HTR-8/SVneo (cell line): ENCODE measurements around the gene CDK6.
"Not testable (repeated sequence)": the region's sequence is repeated elsewhere in the genome, so short reads cannot be mapped to it uniquely, and the experiment has no call there.

Experiments used
- DNase-seq: peaks from one replicate; pipeline ENCODE4 v3.0.0; 2011; ENCODE audit warnings: low spot score, mixed read lengths; ENCODE audit not compliant: insufficient read length
- FAIRE-seq: peaks from 2 replicates; lab custom pipeline; 2011; peaks lifted over from hg19 to GRCh38; lab: Jason Lieb, UNC

The CDK6 gene

DNA sequence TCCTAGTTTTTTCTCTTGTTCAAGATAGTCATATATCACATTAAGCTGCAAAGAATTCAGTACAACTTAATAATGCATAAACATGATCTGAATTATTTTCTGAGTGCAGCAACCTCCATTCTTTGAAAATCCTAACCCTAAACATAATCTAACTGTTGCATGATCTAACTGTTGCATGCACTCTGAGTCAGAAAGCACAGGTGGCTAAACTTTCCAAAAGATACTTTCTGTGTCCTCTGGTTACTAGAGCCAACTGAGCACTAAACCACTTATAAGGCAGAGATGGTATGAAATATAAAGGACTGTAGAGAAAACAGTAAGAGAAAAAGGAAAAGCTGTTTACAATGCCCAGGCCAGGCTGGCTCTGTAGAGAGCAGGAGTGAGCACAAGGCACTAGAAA, 223.2 kb downstream of the CDK6 start:
- DNase-seq (no peak), FAIRE-seq (no peak)

DNA sequence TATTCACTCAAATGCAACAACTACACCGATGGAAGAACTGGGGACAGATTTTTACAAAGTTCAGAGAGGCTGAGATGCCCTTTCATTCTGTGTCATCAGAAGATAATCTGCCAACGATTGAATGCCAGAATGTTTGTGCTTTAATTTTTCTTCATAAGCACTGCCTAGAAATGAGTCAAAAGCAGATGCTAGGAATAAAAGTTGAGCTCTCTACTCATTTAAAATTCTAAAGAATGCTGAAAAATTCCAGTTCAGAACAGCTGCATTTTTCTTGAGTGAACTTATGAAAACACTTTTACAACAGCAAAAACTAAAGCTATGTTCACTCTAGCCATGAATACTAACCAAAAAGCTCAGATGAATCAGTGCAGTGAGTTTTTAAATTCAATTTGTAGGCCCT, 223.9 kb downstream of the CDK6 start:
- DNase-seq (no peak), FAIRE-seq (no peak)

DNA sequence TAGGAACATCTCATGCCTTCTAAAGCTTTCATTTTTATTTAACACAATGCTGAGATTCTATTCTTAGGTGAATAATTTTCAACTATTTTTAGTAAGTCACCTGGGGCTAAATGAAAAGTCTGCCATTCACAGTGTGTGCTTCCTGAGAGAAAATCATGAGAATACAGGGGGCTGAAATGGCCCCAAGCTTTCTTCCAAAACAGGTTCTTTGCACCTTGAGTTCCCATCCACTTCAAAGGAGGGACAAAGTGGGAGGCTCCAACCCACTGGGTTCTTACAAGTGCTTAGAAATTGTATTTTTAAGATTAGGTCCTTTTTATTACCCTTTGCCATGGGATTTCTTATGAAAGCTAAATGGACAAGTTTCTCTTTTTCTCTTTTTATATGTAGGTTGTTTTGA, 224.6 kb downstream of the CDK6 start:
- FAIRE-seq (no peak), DNase-seq (no peak)

DNA sequence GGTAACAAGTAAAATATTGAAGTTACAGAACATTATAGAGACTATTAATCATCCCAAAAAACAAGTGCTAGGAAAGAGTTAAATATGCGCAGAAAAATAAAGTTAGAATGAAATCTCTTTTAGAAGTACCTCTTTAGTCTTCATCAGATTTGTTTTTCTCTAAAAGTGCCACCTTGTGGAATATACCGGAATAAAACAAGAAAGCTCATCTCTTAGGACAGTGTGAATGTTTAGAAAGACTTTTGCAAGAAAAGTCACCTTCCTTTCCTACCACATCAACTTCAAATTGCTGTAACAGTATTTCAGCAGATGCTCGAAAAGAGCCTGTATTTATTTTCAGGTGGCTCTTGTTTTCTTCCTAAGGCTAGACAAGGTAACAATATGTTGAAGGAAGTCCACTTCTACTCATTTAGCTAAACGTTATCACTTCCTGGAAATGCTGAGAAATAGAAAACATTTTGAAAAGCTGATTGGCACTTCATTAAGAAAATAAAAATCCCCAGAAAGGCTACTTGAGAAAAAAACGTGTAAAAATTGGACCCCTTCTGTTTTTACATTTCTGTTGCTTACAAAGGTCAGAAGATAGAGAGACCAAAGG, 226.4 kb downstream of the CDK6 start:
- FAIRE-seq (no peak), DNase-seq (no peak)

DNA sequence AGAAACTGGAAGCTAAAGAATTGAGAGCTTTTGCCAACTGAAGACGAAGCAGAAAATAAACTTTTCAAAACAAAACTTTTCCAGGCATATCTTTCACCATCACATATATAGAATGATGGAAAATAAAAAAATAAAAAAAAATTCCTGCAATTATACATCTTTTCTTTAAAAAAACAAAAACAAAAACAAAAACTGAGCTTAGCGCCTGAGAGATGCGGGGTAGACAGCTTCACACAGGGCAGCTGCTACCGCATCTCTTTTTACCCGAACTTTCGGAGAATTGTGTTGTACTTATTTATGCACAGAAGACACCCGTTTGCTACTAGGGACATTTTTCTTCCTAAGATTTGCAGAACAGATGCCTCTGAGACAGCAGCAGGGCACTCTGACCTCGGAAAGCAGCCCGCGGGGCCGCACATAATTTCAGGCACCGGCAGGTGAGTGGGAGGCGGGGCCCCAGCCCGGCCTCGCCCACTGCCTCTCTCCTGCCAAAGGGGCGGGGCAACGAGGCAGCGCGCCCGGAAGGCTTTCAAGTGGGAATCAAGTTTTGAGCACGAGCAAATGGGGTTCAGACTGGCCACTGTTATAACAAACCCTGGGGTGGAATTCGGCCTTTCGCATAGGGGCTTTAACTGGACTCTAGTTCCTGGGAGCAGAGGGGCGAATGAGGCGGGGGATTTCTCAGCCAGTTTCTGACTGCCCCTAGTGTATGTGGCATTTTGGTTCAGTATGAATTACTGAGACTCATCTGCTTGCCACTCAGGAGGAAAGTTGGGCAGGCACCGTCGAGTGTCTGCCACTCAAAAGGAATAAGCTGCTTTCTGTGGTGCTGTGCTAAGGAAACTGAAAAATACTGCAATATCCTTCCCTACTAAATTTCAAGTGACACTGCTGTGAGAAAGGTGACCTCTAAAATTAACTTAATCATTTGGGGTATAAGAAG, 227.7 kb downstream of the CDK6 start:
- FAIRE-seq, result no peak
- no peak for DNase-seq

DNA sequence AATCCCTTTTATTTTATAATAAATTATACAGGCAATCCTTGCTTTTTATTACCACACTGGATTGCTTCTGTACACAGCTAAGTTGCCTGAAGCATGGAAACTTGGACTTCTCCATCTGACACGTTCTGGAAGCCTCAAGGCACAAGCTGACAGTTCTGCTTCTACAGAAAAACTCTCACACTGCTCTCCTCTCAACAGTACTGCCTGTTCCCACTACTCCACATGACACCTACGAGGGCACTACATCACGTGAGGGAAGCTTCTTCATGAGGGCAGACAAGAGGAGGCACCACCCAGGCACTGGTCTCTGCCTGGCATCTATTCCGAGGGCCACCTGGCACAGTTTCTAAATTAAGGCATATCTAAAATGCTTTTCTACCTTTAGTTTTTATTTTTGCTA, 229.4 kb downstream of the CDK6 start:
- no peak for DNase-seq
- no peak for FAIRE-seq

DNA sequence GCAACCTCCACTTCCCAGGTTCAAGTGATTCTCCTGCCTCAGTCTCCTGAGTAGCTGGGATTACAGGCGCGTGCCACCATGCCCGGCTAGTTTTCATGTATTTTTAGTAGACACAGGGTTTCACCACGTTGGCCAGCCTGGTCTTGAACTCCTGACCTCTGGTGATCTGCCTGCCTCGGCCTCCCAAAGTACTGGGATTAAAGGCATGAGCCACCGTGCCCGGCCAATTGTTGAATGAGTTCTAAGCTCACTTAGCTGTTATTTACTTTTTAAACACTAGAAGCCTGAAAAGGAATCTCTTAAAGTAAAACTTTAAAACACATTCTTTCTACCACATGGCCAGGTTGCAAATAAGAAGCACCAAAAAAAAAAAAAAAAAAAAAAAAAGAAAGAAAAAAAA, 231.9 kb downstream of the CDK6 start:
- DNase-seq, FAIRE-seq: not testable (repeated sequence)

DNA sequence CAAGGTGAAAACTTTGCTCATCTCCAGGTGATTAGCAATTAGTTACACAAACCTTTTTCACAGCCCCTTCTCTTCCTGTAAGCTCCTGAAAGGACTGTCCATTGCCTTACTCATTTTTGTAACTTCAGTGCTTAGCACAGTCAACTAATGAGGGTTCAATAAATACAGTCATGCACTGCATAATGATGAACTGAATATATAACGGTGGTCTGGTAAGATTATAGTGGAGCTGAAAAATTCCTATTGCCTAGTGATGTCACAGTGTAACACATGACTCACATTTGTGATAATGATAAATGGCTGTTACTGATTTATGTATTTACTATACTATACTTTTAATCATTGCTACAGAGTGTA, 233.3 kb downstream of the CDK6 start:
- no peak for FAIRE-seq
- DNase-seq, result no peak

DNA sequence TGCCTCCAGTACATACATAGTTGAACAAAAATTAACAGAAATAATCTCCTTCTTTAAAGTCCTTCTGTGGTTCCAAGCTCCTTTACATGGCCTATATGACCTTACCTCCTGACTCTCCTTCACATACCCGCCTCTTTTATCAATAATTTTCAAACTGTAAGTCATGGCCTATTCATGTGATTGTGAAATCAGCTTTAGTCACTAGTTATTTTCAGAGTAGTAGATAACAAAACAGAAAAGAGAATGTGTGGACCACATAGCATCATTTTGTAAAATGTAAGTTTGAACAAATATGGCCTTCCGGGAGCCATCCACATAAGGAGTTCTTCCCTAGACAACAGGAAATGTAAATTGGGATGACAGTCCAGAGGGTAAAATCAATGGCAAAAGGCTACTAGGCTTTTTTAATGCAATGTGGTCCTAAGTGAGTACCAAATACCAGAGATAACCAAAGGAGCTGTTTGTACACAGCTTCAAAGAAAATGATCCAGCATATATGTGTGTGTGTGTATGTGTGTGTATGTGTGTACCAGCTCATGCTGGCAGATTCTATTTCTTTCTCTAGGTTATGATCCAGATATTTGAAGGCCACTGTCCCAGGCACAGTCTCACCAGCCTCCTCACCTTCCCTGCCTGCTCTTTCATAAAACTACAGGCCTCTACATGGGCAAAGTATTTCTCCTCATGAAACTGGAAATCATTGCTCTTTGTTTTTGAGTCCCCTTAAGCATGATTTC, 233.9 kb downstream of the CDK6 start:
- DNase-seq, result no peak
- FAIRE-seq, result no peak

DNA sequence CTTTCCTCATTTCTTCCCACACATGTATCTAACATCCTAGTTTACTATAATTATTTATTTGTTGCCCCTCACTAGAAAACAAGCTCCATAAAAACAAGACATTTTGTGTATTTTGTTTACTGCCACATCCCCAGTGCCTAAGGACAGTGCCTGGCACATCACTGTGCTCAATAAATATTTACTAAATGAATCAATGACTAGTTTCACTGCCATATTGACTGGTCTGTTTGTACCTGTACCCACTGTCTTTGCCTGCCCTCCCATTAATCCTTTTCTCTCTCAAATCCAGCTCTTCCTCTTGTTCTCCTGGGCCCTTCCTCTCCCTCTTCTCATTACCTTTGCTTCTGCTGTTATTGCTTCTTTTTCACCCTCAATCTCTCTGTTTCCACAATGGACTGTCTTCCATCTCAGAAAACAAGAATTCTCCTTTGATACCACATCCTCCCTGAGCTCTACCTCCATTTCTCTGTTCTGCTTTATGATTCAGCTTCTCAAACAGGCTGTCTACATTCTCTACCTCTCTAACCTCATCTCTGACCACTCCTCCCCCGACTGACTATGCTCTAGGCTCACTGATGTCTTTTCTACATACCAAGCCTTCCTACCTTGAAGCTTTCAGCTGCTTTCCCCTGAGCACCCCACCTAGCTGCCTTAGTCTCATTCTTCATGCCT, 237.9 kb downstream of the CDK6 start:
- no peak for FAIRE-seq
- no peak for DNase-seq

DNA sequence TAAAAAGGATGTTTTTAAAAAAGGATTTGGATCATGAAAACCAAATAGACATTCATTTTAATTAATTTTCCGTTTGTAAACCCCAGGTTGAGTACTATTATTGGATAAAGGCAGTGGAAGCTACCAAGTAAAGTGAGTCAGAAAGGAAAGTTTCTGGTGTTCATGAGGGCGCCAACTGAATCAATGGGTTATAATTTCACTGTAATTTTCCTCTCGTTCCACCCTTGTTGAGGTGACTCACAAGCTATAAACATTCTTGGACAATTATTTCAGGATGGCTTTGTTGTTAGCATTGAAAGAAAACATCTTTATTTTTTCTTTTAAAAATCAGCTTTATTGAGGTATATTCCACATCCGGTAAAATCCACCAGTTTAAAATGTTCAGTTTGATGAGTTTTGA, 241.1 kb downstream of the CDK6 start:
- FAIRE-seq (no peak), DNase-seq (no peak)

DNA sequence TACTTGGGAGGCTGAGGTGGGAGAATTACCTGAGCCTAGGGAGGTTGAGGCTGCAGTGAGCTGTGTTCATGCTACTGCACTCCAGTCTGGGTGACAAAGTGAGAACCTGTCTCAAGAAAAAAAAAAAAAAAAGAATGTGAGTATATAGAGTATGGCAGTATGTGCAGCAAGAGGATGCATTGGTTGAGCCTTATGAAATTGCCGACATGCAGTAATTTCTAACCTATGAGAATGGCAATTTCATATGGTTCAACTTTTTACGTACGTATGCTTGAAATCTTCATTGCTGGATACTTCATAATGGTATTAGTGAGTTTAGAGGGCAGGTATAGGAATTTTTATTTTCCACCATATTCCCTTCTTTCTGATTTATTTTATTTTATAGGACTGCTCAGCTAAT, 241.6 kb downstream of the CDK6 start:
- DNase-seq (no peak), FAIRE-seq (no peak)

DNA sequence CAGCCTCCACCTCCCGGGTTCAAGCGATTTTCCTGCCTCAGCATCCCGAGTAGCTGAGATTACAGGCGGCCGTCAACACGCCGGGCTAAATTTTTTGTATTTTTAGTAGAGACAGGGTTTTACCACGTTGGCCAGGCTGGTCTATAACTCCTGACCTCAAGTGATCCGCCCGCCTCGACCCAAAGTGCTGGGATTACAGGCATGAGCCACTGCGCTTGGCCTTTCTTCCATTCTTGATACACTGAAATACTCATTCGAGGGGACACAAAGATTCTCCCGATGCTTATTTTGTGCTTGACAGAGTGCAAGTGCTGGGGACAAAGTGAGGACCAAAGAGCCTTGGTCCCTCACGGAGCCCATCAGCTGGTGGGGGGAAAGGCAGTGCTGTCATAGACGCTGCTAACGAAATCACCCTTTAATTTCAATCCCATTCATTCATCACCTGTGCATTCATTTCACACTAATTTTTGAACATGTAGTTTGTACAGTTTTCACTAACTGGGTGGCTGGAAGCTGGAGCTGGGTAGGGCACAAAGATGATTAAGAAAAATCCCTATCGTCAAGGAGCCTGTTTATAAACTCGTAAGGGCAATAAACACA, 245.6 kb downstream of the CDK6 start:
- FAIRE-seq (no peak), DNase-seq (no peak)

DNA sequence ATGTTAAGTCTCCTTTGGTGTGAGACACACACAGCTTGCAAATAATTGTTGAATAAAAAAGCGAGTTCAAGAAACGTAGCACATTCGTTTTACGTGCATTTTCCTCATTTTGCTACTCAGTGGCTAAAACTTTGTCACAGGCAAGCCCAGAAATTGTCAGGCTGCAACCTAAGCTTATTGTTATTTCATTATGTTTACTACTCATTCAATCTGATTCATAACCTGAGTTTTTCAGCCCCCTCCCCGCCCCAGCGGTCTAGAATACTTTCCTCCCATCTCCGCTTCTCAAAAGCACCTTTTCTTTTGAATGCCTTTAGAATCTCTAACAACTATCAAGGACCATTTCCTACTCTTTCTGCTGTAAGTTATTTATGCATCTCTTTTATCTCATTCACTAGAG, 247.3 kb downstream of the CDK6 start:
- no peak for DNase-seq
- FAIRE-seq, result no peak

DNA sequence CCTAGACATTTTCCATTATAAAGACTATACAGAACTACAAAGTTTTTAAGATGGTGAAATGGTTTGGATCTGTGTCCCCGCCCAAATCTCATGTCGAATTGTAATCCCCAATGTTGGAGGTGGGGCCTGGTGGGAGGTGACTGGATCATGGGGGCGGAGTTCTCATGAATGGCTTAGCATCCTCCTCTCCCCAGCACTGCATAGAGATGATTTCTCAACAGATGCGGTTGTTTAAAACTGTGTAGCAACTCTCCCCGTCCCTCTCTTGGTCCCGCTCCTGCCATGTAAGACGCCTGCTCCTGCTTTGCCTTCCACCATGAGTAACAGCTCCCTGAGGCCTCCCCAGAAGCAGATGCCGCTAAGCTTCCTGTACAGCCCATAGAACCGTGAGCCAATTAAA, 247.8 kb downstream of the CDK6 start:
- FAIRE-seq, result no peak
- DNase-seq, result no peak

DNA sequence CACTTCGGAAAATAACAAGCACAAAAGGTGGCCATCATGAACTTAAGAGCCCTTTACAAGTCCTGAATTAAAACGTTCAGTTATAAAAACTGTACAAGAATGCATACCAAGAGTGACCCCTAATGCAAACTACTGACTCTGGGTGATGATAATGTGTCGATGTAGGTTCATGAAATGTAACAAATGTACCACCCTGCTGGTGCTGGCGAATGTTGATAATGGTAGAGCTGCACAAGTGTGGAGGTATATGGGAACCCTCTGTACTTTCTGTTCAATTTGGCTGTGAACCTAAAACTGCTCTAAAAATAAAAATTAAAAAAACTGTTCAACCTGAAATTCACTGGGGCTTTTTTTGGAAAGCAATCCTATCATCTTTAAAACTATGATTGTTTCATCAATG, 249.5 kb downstream of the CDK6 start:
- DNase-seq (no peak), FAIRE-seq (no peak)

DNA sequence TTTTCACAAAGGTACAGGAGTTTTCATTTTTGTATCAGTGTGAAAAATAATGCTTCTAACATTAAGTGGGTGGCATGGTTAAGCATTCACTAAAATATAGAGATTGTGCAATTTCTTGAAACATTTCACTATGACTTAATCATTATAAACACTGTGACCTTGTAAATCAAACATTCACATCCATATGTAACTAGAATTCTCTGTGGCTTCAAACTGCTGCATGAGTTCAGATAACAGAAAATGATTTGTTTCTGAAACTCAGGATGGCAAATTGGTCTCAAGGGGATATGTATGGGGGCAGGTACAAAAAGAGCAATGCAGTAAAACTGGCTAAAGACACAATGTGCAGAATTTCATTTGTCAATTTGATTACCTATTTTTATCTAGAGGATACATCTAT, 250.0 kb downstream of the CDK6 start:
- no peak for FAIRE-seq
- DNase-seq, result no peak

DNA sequence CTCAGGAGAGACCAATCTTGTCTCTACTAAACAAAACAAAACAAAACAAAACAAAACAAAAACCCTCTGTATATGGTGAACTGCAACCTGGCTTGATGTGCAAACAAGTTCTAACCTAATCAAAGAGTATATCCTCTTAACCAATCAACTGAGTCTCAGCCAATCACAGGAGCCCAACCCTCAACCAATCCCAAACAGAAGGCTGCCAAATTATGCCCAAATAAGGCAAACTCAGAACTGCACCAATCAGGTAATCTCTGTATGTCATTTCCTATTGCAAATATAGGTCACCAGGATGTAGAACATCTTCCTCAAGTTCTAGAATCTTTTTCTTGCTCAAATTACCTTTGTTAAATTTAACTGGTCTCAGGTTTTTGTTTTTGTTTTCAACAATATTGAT, 251.4 kb downstream of the CDK6 start:
- FAIRE-seq, result no peak

DNA sequence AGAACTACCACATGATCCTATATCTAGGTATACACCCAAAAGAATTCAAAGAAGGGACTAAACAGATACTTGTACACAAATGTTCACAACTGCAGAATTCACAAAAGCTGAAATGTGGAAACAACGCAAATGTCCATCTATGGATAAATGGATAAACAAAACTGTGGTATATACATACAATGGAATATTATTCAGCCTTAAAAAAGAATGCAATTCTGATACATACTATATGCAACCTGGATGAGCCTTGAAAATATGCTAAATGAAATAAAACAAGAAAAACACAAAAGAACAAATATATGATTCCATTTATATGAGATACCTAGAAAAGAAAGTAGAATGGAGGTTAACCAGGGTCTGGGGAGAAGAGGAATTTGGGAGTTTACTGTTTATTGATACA, 253.4 kb downstream of the CDK6 start:
- DNase-seq (no peak), FAIRE-seq (no peak)

More for the DNA sequence above, 251.4 kb downstream of the CDK6 start:
- no peak for DNase-seq

DNA sequence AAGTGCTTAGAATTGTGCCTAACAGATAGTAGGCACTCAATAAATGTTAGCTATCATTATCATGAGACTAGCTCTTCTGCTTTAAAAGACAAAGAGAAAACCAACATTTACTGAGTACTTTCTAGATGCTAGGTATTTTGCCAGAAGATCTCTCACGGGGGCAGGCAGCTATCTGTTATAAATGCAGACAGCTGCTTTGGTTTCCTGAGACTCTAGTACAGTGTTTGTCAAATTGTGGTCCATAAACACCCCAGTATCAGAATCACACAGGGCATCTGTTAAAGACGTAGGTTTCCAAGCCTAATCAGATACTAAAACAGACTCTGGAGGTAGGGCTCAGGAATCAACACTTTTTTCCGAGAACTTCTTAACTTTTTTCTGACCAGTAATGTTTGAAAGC, 260.1 kb downstream of the CDK6 start:
- FAIRE-seq (no peak), DNase-seq (no peak)
